OCI-LY3 (cell line): ENCODE results near the gene ITPR1.

Experiments used
- EZH2phosphoT487 ChIP-seq: fragments of 200-600 bp; shearing (Covaris generic); IDR thresholded peaks from 2 replicates; pipeline ENCODE4 v1.6.1; 2018; ENCODE audit warnings: antibody characterized with exemption, mixed run types, low read depth
- TF ChIP-seq, protein P1 (sequence below): fragments of 200-600, 300-600 bp; sonication (generic); IDR thresholded peaks from 2 replicates; pipeline ENCODE4 v1.5.1; 2014; ENCODE audit warnings: antibody characterized with exemption, low read length, low read depth

DNA sequence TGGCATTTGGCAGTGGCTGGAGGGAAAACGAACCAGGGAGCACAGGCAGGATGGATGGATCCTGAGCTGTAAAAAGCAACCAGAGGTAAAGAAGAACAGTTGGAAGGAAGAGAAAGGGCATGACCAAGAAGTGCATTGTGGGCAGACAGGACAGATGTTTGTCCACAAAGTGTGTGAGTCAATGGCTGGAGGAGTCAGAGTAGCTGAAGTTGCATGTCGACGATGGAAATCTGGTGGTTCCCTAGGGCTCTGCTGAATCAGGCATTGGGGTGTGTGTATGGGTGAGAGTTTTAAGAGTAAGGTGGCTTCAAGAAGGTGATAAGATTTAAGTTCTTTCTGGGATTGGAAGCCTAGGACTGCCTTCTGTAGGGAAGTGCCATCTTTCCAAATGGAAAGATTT lies 272.1 kb downstream of the ITPR1 start:
- TF ChIP-seq, protein P1, sequence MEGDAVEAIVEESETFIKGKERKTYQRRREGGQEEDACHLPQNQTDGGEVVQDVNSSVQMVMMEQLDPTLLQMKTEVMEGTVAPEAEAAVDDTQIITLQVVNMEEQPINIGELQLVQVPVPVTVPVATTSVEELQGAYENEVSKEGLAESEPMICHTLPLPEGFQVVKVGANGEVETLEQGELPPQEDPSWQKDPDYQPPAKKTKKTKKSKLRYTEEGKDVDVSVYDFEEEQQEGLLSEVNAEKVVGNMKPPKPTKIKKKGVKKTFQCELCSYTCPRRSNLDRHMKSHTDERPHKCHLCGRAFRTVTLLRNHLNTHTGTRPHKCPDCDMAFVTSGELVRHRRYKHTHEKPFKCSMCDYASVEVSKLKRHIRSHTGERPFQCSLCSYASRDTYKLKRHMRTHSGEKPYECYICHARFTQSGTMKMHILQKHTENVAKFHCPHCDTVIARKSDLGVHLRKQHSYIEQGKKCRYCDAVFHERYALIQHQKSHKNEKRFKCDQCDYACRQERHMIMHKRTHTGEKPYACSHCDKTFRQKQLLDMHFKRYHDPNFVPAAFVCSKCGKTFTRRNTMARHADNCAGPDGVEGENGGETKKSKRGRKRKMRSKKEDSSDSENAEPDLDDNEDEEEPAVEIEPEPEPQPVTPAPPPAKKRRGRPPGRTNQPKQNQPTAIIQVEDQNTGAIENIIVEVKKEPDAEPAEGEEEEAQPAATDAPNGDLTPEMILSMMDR: no peak
- TF ChIP-seq EZH2phosphoT487: no peak
